NCI-H226 (cell line): ENCODE results near the gene CXCL8.
"Not testable (repeated sequence)": the region's sequence is repeated elsewhere in the genome, so short reads cannot be mapped to it uniquely, and the experiment has no call there.

Source experiments
- DNase-seq: peaks from one replicate; pipeline ENCODE4 v3.0.0-alpha.2; 2015

CXCL8 gene

GRCh38 chr4:73743795-73744194, 3.4 kb downstream of the CXCL8 start:
- DNase-seq = no peak

- no peak for DNase-seq
Measured at GRCh38 chr4:73744203-73744602, 3.8 kb downstream of the CXCL8 start.

GRCh38 chr4:73750730-73751129, 10.4 kb downstream of the CXCL8 start:
- DNase-seq = no peak

GRCh38 chr4:73751166-73751565, 10.8 kb downstream of the CXCL8 start:
- DNase-seq = peak; percentile 31

GRCh38 chr4:73751830-73752229, 11.5 kb downstream of the CXCL8 start:
- DNase-seq = no peak

- no peak for DNase-seq
Measured at GRCh38 chr4:73752424-73752823, 12.1 kb downstream of the CXCL8 start.

GRCh38 chr4:73753215-73753614, 12.8 kb downstream of the CXCL8 start:
- no peak for DNase-seq

- no peak for DNase-seq
Measured at GRCh38 chr4:73754934-73755333, 14.6 kb downstream of the CXCL8 start.

- DNase-seq = peak; percentile 16
Measured at GRCh38 chr4:73759357-73759756, 19.0 kb downstream of the CXCL8 start.

GRCh38 chr4:73761856-73762255, 21.5 kb downstream of the CXCL8 start:
- DNase-seq = no peak

GRCh38 chr4:73762409-73762808, 22.0 kb downstream of the CXCL8 start:
- DNase-seq = no peak

GRCh38 chr4:73763877-73764276, 23.5 kb downstream of the CXCL8 start:
- DNase-seq = no peak

- DNase-seq = no peak
Measured at GRCh38 chr4:73764513-73764912, 24.1 kb downstream of the CXCL8 start.

GRCh38 chr4:73765296-73765695, 24.9 kb downstream of the CXCL8 start:
- DNase-seq = no peak

- DNase-seq = no peak
Measured at GRCh38 chr4:73770917-73771316, 30.5 kb downstream of the CXCL8 start.

- DNase-seq = no peak
Measured at GRCh38 chr4:73772363-73772762, 32.0 kb downstream of the CXCL8 start.

- DNase-seq = not testable (repeated sequence)
Measured at GRCh38 chr4:73774406-73774805, 34.0 kb downstream of the CXCL8 start.

GRCh38 chr4:73776321-73776729, 36.0 kb downstream of the CXCL8 start:
- DNase-seq = peak; percentile 34

- peak; percentile 11 for DNase-seq
Measured at GRCh38 chr4:73777612-73778011, 37.2 kb downstream of the CXCL8 start.

- no peak for DNase-seq
Measured at GRCh38 chr4:73780243-73780642, 39.9 kb downstream of the CXCL8 start.

- no peak for DNase-seq
Measured at GRCh38 chr4:73780834-73781233, 40.5 kb downstream of the CXCL8 start.

- DNase-seq = no peak
Measured at GRCh38 chr4:73788411-73788810, 48.0 kb downstream of the CXCL8 start.
